ENCODE data around the gene FAM50B. TPM values are rescaled to one million over a fixed set of nuclear protein-coding genes. Genes with fewer than 3 reads are reported as not detected.
A peak's percentile ranks its signal among the peaks of the same experiment; 100 is the strongest.

Gene FAM50B
- total and polyA plus RNA-seq, 10 of the 15 experiments (the other 5 are each of a cell fraction or from before 2014, with no cell fraction given): 0.58 to 10.2 (median 5.9) TPM

DNA sequence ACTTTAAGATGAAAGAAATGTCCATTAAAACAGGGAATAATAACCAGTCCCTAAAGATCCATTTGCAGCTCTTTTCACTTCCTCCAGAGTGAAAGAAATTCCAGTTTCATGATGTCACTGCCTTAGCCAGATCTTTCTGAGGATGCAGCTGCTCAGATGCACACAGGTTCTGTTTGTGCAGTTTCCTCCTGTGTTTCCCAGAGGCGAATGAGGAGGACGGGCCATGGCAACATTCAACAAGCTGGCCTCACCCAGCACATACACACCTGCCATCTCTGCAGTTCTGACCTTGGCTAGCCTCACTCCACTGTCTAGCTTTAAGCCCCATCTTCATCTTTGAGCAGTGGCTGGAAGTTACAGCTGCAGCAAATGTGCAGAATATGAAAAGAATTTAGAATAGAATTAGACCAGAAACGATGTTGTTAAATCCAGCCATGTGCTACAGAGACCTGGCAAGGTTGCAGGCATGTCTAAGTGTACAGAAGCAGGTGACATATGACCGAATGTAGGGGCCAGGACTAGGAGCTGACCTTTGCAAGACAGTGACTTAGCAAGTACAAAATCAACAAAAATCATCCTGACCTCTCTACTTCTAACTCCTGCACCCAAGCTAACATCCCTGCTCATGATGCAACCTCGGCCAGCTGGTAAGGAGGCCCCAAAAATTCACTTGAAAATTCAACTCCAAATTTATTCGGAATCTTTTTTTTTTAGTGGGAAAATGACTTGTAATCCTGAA lies 35.0 kb downstream of the FAM50B start (continued):
- TF ChIP-seq, protein P1, sequence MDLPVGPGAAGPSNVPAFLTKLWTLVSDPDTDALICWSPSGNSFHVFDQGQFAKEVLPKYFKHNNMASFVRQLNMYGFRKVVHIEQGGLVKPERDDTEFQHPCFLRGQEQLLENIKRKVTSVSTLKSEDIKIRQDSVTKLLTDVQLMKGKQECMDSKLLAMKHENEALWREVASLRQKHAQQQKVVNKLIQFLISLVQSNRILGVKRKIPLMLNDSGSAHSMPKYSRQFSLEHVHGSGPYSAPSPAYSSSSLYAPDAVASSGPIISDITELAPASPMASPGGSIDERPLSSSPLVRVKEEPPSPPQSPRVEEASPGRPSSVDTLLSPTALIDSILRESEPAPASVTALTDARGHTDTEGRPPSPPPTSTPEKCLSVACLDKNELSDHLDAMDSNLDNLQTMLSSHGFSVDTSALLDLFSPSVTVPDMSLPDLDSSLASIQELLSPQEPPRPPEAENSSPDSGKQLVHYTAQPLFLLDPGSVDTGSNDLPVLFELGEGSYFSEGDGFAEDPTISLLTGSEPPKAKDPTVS (IDR thresholded peaks at IDR 0.05; ENCODE audit: low read depth, low read length): no peak
- TF ChIP-seq, protein P2, sequence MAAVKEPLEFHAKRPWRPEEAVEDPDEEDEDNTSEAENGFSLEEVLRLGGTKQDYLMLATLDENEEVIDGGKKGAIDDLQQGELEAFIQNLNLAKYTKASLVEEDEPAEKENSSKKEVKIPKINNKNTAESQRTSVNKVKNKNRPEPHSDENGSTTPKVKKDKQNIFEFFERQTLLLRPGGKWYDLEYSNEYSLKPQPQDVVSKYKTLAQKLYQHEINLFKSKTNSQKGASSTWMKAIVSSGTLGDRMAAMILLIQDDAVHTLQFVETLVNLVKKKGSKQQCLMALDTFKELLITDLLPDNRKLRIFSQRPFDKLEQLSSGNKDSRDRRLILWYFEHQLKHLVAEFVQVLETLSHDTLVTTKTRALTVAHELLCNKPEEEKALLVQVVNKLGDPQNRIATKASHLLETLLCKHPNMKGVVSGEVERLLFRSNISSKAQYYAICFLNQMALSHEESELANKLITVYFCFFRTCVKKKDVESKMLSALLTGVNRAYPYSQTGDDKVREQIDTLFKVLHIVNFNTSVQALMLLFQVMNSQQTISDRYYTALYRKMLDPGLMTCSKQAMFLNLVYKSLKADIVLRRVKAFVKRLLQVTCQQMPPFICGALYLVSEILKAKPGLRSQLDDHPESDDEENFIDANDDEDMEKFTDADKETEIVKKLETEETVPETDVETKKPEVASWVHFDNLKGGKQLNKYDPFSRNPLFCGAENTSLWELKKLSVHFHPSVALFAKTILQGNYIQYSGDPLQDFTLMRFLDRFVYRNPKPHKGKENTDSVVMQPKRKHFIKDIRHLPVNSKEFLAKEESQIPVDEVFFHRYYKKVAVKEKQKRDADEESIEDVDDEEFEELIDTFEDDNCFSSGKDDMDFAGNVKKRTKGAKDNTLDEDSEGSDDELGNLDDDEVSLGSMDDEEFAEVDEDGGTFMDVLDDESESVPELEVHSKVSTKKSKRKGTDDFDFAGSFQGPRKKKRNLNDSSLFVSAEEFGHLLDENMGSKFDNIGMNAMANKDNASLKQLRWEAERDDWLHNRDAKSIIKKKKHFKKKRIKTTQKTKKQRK (IDR thresholded peaks at IDR 0.05; ENCODE audit: low read depth, low read length): no peak

DNA sequence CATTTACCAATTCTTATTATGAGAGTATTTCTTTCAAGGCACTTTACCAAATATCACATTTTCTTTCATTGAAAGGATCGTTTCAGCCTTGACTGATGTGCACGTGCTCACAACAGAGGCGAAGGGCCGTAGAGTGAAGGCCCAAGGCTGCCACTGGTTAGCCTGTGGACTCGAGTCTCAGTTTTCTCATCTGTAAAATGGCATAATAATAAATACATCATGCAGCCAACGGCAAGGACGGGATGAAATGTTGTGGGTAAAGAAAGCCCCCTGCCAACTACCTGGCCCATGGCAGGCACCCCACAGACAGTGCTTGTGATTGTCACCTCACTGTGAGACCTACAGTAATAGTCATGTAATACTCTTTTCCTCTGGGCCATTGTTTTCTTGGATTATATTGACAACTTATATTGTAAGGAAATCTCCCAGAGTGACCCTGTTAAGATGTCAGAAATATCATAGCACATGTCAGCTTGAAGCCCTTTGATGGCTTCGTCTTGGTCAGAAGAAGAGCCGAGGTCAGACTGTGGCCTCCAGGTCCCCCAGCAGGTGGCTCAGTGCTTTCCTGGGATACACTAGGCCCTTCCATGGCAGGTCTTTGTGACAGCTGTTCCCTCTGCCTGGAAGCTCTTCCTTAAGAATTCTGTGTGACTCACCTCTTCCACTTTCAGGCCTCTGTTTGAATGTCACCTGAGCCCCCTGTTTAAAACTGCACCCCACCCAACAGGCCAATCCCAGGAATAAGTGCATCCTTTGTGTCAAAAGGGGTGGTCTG lies 36.3 kb downstream of the FAM50B start:
- CTCF ChIA-PET: interaction anchor here (0.9 to 2.7 kb wide), 3 partner anchors 93 to 143 kb away, joined by 3 to 6 read pairs (median 3); no protein-coding TSS in a partner anchor
- Histone ChIP-seq H3K79me2 (ENCODE audit: control insufficient read depth, insufficient read depth, low read length) (no peaks in the 10 kb centered on the region), H4K20me1 (ENCODE audit: control insufficient read depth, insufficient read depth) (no peaks in the 10 kb centered on the region), H3K4me2 (ENCODE audit: control insufficient read depth, insufficient read depth) (no peak overlapping the region), H3K27ac (ENCODE audit: control insufficient read depth, insufficient read depth) (no peak overlapping the region), H3K9ac (ENCODE audit: control insufficient read depth, insufficient read depth, low read length) (no peak overlapping the region), H3K9me3 (replicated peaks; ENCODE audit: control insufficient read depth, insufficient read depth, low read length) (no peaks in the 10 kb centered on the region), H3K27me3 (replicated peaks in 1 of 2; ENCODE audit: control insufficient read depth in 2 of 2, insufficient read depth in 2 of 2, low read length in 1 of 2) (no peaks in the 10 kb centered on the region; a peak in 2 of 4 replicates), H3K4me1 (ENCODE audit: control insufficient read depth, insufficient read depth, low read length) (no peaks in the 10 kb centered on the region), H2AFZ (ENCODE audit: control insufficient read depth, low read depth, low read length) (no peak overlapping the region), H3K4me3 (no peak overlapping the region), H3K36me3 (ENCODE audit: control insufficient read depth in 2 of 2, insufficient read depth in 2 of 2, low read length in 1 of 2) (no peaks in the 10 kb centered on the region)
- WGBS (ENCODE audit: insufficient coverage, insufficient replicate concordance, low lambda C conversion rate, missing lambda C conversion rate): 58% methylated on average over 9 of the region's 9 CpGs
- no peak for DNase-seq (ENCODE audit: low read depth, low spot score)
- TF ChIP-seq STAT1 (conservative IDR thresholded peaks at IDR 0.05) (no peak), TAF1 (IDR thresholded peaks at IDR 0.05; ENCODE audit: borderline replicate concordance, low read depth, low read length) (no peak), FOXK2 (IDR thresholded peaks at IDR 0.05) (no peak), SP1 (IDR thresholded peaks at IDR 0.05; ENCODE audit: low read depth, low read length) (no peak), NFYA (IDR thresholded peaks at IDR 0.05; ENCODE audit: borderline replicate concordance, low read depth, low read length) (no peak), KDM1A (IDR thresholded peaks at IDR 0.05; ENCODE audit: borderline replicate concordance) (no peak)
- TF ChIP-seq, protein P3, sequence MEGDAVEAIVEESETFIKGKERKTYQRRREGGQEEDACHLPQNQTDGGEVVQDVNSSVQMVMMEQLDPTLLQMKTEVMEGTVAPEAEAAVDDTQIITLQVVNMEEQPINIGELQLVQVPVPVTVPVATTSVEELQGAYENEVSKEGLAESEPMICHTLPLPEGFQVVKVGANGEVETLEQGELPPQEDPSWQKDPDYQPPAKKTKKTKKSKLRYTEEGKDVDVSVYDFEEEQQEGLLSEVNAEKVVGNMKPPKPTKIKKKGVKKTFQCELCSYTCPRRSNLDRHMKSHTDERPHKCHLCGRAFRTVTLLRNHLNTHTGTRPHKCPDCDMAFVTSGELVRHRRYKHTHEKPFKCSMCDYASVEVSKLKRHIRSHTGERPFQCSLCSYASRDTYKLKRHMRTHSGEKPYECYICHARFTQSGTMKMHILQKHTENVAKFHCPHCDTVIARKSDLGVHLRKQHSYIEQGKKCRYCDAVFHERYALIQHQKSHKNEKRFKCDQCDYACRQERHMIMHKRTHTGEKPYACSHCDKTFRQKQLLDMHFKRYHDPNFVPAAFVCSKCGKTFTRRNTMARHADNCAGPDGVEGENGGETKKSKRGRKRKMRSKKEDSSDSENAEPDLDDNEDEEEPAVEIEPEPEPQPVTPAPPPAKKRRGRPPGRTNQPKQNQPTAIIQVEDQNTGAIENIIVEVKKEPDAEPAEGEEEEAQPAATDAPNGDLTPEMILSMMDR (IDR thresholded peaks at IDR 0.05 in 2 of 3, conservative IDR thresholded peaks at IDR 0.05 in 1 of 3; ENCODE audit: control insufficient read depth in 2 of 3, extremely low read depth in 1 of 3, insufficient read depth in 1 of 3, low read depth in 3 of 3, low read length in 3 of 3): peak in 1 of 3 experiments; percentile 12; a peak in 1 of 6 replicates
- in situ Hi-C loops (cut with MboI): no loop called here
- FAIRE-seq: peak; percentile 78
- intact Hi-C loops (cut with micrococcal nuclease; ENCODE audit: unreplicated experiment): no loop called here
- POLR2A ChIA-PET: no interaction called here
- BruUV-seq (replicated peaks): no TSS peak
- RAD21 ChIA-PET (ENCODE audit: unreplicated experiment): interaction anchor here (1.0 to 1.3 kb wide), 2 partner anchors 9 to 139 kb away, joined by 3 to 4 read pairs; no protein-coding TSS in a partner anchor
- no peak for ATAC-seq
- SMC1A ChIA-PET (ENCODE audit: uncharacterized antibody, unreplicated experiment): no interaction called here

Measured in GM12878 (cell line).